NB4 (cell line): ENCODE data around the gene EML4.

Experiments
- CTCF ChIP-seq: IDR thresholded peaks from one replicate; pipeline ENCODE4 v1.5.1; 2012; ENCODE audit warnings: low read depth, low read length
- MYC ChIP-seq: IDR thresholded peaks from 2 replicates; pipeline ENCODE4 v1.6.1; 2011; ENCODE audit warnings: low read depth, low read length
- POLR2A ChIP-seq: IDR thresholded peaks from 2 replicates; pipeline ENCODE4 v1.6.1; 2011; ENCODE audit warnings: mild to moderate bottlenecking; ENCODE audit not compliant: insufficient read length; ENCODE audit errors: extremely low read depth
- TF ChIP-seq, protein P1 (sequence below): IDR thresholded peaks from 2 replicates; pipeline ENCODE4 v1.6.1; 2011; ENCODE audit warnings: low read depth, low read length

DNA sequence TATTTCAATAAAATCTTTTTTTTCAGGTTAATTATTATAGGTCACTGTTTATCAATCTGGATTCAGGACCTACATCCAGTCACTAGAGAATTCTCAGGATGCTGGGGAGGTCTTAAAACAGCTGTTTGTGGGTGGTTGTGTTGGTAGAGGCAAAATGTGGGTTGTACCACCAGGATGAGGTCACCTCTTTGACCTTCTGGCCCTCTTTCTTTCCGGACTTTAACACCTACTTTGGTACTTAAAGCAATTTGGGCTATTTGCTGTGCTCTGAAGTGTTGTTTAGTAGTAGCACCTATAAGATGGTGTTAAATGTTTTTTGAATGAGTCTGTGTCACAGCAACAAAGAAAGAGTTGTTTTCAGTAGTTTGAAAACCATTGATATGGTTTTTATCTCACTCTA is 14.6 kb downstream of the EML4 start:
- TF ChIP-seq CTCF, result no peak
- TF ChIP-seq, protein P1, sequence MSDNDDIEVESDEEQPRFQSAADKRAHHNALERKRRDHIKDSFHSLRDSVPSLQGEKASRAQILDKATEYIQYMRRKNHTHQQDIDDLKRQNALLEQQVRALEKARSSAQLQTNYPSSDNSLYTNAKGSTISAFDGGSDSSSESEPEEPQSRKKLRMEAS, result no peak
- no peak for TF ChIP-seq POLR2A
- no peak for TF ChIP-seq MYC
